ENCODE results near the gene RASSF6.

- TF ChIP-seq POLR2AphosphoS5 (IDR thresholded peaks at IDR 0.05; ENCODE audit: low read depth, low read length) (no peak), SIN3A (IDR thresholded peaks at IDR 0.05; ENCODE audit: borderline replicate concordance, insufficient read depth, low read length) (no peak), REST (IDR thresholded peaks at IDR 0.05; ENCODE audit: insufficient read depth in 1 of 2, low read depth in 2 of 2, low read length in 2 of 2) (no peak)
Observed at GRCh38 chr4:73593631-73594241, 26.5 kb downstream of the RASSF6 start.
